NCI-H2107 treated with DMSO at 0.1 percent for 48 hours (cell line): ENCODE results near the gene RPA3.

ENCODE experiments used
- DNase-seq: peaks from one replicate; lab custom pipeline; 2025; ENCODE audit not compliant: unreplicated experiment; lab: John Stamatoyannopoulos, UW

The RPA3 gene

GRCh38 chr7:7718492-7718891 lies at the start of gene RPA3:
Gene RPA3, minus strand, starts transcription at chr7:7718607. Its CDS starts 78,189 bp downstream, at chr7:7640418.
- DNase-seq, result peak; percentile 74

- DNase-seq, result peak; percentile 58
Observed at GRCh38 chr7:7766671-7767070, 48.3 kb upstream of the RPA3 start.

- no peak for DNase-seq
Observed at GRCh38 chr7:7765422-7765821, 47.0 kb upstream of the RPA3 start.

- DNase-seq, result peak; percentile 82
Observed at GRCh38 chr7:7764520-7765396, 46.4 kb upstream of the RPA3 start.

GRCh38 chr7:7761974-7762779 lies 43.8 kb upstream of the RPA3 start:
- peak; percentile 66 for DNase-seq

GRCh38 chr7:7761340-7761973 lies 43.0 kb upstream of the RPA3 start:
- peak; percentile 82 for DNase-seq

GRCh38 chr7:7757576-7757975 lies 39.2 kb upstream of the RPA3 start:
- no peak for DNase-seq

- DNase-seq, result no peak
Observed at GRCh38 chr7:7756577-7756976, 38.2 kb upstream of the RPA3 start.

- no peak for DNase-seq
Observed at GRCh38 chr7:7751243-7752092, 33.1 kb upstream of the RPA3 start.

- DNase-seq, result no peak
Observed at GRCh38 chr7:7750571-7751242, 32.3 kb upstream of the RPA3 start.

- DNase-seq, result peak; percentile 81
Observed at GRCh38 chr7:7746458-7746857, 28.1 kb upstream of the RPA3 start.

GRCh38 chr7:7745966-7746365 lies 27.6 kb upstream of the RPA3 start:
- DNase-seq, result no peak

GRCh38 chr7:7745258-7745657 lies 26.9 kb upstream of the RPA3 start:
- DNase-seq, result no peak

- DNase-seq, result no peak
Observed at GRCh38 chr7:7742223-7742622, 23.8 kb upstream of the RPA3 start.

- no peak for DNase-seq
Observed at GRCh38 chr7:7740037-7740355, 21.6 kb upstream of the RPA3 start.

- DNase-seq, result peak; percentile 57
Observed at GRCh38 chr7:7739204-7740036, 21.0 kb upstream of the RPA3 start.

- DNase-seq, result peak; percentile 60
Observed at GRCh38 chr7:7738622-7739021, 20.2 kb upstream of the RPA3 start.

GRCh38 chr7:7738177-7738576 lies 19.8 kb upstream of the RPA3 start:
- DNase-seq, result peak; percentile 58

GRCh38 chr7:7737674-7738073 lies 19.3 kb upstream of the RPA3 start:
- no peak for DNase-seq
